DMS53 treated with DMSO at 0.1 percent for 48 hours (cell line): ENCODE data around the gene ABCB10.
A peak's percentile ranks its signal among the peaks of the same experiment; 100 is the strongest.
"Not testable (repeated sequence)": the region's sequence is repeated elsewhere in the genome, so short reads cannot be mapped to it uniquely, and the experiment has no call there.

Experiments
- DNase-seq: peaks from one replicate; lab custom pipeline; 2025; ENCODE audit not compliant: unreplicated experiment; lab: John Stamatoyannopoulos, UW

Gene ABCB10

GRCh38 chr1:229539863-229540506 lies 18.5 kb downstream of the ABCB10 start:
- no peak for DNase-seq

DNA sequence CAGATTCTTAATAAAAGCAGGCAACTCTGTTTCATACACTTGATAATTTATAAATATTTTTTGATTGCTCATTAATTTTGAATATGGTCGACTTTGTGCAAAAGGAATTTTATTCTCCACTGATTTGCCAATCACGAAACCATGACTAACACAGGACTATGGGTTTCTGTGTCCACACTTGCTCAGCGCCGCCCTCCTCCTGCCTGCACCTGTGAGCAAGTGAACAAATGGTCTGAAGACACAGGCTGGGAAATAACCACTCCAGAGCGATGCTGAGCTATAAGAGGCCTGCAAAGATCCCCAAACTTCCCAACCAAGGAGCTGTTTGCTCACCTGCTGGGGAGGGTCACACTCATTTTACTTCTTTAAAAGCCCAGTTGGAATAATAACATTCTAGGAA lies 19.6 kb downstream of the ABCB10 start:
- no peak for DNase-seq

DNA sequence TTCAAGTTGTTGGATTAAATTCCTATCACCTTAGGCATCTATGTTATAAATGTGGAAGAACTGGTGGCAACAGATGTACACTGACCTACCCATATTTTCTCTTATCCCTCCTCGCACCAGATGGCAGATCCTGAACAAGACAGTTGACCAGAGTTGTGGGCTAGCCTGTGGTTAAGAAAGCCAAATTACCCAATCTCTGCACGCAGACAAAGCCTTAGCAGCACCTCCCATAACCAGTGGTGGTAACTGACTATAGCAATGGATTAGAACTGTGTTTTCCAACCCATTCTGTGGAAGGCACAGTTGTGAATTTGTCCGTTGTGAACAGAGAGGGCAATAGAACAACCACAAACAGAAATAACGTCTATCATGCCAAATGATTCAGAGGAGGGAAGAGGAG lies 20.6 kb downstream of the ABCB10 start:
- no peak for DNase-seq

DNA sequence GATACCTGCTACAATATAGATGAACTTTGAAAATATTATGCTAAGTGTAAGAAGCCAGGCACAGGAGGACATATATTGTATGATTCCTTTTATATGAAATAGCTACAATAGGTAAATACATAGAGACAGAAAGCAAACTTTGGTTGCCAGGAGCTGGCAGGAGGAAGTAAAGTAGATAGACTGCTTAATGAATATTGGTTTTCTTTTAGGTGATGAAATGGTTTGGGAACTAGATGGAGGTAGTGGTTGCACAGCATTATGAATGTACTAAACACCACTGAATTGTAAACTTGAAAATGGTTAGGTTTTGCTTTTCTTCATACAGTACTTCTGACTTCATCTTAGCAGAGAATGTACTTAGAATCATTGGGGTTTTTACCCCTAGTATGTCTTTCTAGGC lies 21.5 kb downstream of the ABCB10 start:
- DNase-seq: no peak

DNA sequence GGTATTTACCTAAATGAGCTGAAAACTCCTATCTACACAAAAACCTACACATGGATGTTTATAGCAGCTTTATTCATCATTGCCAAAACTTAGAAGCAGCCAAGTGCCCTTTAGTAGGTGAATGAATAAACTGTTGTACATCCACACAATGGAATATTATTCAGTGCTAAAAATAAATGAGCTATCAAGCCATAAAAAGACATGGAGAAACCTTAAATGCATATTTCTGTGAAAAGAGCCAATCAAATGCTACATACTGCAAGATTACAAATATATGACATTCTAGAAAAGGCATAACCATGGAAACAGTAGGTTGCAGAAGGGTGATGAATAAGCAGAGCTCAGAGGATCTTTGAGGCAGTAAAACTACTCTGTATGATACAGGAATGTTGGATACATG lies 23.3 kb downstream of the ABCB10 start:
- DNase-seq: no peak

GRCh38 chr1:229531326-229531725 lies 27.2 kb downstream of the ABCB10 start:
- DNase-seq: no peak

DNA sequence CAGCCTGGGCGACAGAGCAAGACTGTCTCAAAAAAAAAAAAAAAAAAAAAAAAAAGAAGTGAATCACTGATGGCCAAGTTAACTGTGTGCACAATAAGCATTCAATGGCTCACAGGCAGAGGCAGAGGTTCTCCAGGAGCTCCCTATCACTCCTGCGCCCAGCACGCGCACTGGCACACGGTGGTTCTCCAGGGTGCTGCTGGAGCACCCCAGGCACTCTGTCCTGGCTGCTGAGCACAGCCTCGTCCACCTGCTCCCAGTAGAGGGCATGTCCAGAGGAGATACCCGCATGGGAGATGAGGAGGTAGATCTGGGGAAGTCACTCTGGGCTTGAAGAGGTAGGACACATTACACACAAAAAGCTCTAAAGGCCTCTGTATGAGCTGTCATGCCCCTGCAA lies 28.9 kb downstream of the ABCB10 start:
- no peak for DNase-seq

DNA sequence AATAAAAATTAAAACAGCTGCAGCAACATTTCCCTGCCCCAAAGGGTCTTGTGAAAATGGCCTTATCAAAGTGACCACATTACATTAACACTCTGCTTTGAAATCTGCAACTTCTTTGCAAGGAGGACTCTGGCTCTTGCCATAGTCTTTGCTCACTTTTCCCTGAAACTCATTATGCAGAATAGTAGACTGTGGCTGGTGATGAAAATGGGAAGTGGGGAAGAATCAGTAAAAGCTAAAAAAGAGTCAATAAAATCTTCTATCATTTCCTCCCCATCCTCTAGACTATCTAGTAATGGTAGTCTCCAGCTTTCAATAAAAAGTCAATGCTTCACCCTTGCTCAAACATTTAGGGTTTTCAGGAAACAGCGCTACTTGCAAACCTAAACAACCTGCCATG lies 31.8 kb downstream of the ABCB10 start:
- no peak for DNase-seq

DNA sequence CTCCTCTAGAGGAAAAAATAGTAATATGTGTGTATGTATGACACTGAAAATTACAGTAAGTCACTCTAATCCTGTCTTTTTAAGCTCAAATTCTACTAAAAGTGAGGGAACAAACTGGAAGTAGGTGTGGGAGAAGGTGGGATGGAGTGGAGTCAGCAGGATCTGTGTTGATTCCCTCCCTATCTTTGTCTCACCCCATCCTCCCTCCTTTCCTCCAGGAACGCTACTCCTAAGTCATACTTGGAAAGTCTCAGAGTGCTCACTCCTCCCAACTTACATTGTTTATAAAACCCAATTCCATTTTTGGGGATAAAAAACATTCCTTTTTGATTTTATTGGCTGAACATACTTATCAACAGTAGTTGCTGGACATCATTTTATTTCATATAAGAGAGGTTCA lies 35.5 kb downstream of the ABCB10 start:
- DNase-seq: no peak

GRCh38 chr1:229514578-229515275 lies 43.8 kb downstream of the ABCB10 start:
- DNase-seq: peak; percentile 61

DNA sequence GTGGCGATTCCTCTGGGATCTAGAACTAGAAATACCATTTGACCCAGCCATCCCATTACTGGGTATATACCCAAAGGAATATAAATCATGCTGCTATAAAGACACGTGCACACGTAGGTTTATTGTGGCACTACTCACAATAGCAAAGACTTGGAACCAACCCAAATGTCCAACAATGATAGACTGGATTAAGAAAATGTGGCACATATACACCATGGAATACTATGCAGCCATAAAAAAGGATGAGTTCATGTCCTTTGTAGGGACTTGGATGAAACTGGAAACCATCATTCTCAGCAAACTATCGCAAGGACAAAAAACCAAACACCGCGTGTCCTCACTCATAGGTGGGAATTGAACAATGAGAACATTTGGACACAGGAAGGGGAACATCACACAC lies 46.9 kb downstream of the ABCB10 start:
- DNase-seq: not testable (repeated sequence)

DNA sequence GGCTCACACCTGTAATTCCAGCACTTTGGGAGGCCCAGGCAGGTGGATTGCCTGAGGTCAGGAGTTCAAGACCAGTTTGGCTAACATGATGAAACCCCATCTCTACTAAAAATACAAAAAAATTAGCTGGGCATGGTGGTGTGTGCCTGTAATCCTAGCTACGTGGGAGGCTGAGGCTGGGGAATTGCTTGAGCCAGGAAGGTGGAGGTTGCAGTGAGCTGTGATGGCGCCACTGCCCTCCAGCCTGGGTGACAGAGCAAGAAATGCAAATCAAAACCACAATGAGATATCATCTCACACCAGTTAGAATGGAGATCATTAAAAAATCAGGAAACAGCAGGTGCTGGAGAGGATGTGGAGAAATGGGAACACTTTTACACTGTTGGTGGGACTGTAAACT lies 47.3 kb downstream of the ABCB10 start:
- not testable (repeated sequence) for DNase-seq

- peak; percentile 6 for DNase-seq
Measured at GRCh38 chr1:229509576-229509975, 48.9 kb downstream of the ABCB10 start.

DNA sequence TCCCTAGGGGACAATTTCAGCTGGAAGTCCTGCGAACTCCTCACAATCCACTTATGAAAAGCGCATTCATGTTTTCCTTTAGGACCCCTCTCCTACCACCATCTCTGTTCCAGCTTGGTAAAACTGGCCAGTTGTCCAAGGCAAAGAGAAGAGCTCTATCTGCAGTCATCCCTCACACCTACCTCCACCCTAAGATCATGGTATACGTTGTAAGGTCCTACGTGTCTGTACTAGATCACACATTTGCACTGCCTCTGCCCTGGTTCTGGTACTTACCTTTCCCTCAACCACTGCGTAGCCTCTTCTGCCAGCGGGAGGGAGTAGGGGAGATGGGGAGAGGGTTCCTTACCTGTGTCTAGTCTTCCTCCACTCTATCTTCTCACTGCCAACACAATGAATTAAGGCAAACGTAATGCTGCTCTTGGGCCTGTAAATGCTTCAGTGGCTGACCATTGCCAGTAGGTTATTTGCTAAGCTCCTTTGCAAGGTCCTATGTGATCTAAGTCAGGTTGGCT lies 49.6 kb downstream of the ABCB10 start:
- DNase-seq: no peak

- DNase-seq: peak; percentile 96
Measured at GRCh38 chr1:229507951-229508822, 50.3 kb downstream of the ABCB10 start, which contains the start of gene NUP133. TSS of gene NUP133 (minus strand) at chr1:229508341. CDS start at chr1:229508249, 92 bp downstream.

DNA sequence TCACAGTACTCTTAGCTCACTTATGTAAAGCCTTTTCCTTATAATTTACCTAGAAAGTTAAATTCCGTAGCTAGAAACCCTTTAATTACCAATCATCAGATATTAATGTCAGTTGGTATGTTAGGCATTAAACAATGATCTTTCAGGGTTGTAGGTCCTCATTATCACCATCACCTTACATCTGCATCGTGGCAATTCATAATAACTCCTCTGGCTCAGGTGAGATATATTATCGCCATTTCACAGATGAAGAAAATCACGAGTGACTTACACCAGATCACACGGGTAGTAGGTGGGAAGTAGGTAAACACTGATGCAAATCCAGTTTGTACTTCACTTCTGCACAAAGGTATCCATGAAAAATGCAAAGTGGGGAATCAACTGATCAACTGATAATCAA lies 51.0 kb downstream of the ABCB10 start:
- DNase-seq: no peak

- DNase-seq: no peak
Measured at GRCh38 chr1:229506633-229507032, 51.9 kb downstream of the ABCB10 start.

- DNase-seq: no peak
Measured at GRCh38 chr1:229495782-229496181, 62.7 kb downstream of the ABCB10 start.

DNA sequence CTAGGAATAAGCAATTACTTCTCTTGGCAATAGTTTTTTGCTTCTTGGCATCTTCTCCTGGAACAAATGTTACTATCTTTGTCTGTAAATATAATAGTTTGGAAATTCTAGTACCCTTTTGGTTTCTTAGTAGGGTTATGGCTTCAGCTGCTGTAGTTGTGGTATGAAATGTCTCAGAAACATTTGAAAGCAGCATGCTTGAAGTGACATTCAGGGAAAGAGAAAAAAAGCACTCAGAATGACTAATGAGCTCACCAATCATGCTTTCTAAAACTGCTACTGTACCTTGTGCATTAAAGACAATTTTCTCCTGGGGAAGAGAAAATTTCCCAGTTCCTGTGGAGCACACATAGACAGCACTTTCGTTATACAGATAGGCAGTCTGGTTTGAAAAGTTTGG lies 71.3 kb downstream of the ABCB10 start:
- no peak for DNase-seq

- no peak for DNase-seq
Measured at GRCh38 chr1:229485318-229485717, 73.2 kb downstream of the ABCB10 start.

DNA sequence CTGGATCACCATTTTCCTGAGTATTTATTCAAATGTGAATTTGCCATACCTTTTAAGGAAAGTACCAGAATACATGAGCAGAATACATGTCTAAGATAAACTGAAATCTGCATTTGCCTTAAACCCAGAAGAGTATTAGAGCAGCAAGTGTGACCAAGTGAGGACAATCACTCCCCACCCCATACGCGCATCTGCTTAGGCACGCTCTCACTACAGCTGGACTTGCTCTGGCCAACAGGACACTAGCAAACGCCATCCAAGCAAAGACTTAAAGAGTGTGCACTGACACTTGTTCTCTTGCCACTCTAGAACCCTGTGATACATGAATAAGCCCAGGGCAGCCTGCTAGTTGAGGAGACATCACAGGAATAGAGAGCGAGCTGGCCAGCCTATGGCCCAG lies 76.0 kb downstream of the ABCB10 start:
- no peak for DNase-seq

- DNase-seq: no peak
Measured at GRCh38 chr1:229480495-229480894, 78.0 kb downstream of the ABCB10 start.
